ENCODE data around the gene BCAS4.

Gene BCAS4

GRCh38 chr20:50904067-50904570 is 109.3 kb downstream of the BCAS4 start:
- DNase-seq (ENCODE audit: low read depth in 1 of 2, low spot score in 1 of 2), result no peak

DNA sequence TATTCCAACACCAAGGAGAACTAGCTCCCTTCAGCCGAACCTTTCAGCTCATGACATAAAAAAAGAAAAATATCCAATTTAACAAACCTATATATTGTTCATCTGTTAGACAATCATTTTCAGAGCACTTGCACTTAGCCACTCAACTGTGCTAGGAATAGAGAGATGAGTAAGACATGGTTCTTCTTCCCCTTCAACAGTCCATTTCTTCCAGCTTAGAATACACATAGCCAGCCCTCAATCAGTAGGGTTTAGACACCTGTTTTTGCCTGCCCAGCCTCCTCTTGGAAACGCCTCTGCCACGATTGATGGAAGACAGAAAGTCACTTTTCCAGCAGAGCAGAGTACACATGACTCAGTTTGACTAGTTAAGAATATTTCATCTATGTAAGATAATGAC is 114.6 kb downstream of the BCAS4 start:
- no peak for DNase-seq (ENCODE audit: low read depth in 1 of 2, low spot score in 1 of 2)

- DNase-seq (ENCODE audit: low read depth in 1 of 2, low spot score in 1 of 2), result no peak
Observed at GRCh38 chr20:50911030-50911429, 116.2 kb downstream of the BCAS4 start.

GRCh38 chr20:50911716-50912115 is 116.9 kb downstream of the BCAS4 start:
- no peak for DNase-seq (ENCODE audit: low read depth in 1 of 2, low spot score in 1 of 2)

GRCh38 chr20:50913690-50914375 is 119.0 kb downstream of the BCAS4 start:
- no peak for DNase-seq (ENCODE audit: low read depth in 1 of 2, low spot score in 1 of 2)

GRCh38 chr20:50915424-50915823 is 120.6 kb downstream of the BCAS4 start:
- DNase-seq (ENCODE audit: low read depth in 1 of 2, low spot score in 1 of 2), result no peak

DNA sequence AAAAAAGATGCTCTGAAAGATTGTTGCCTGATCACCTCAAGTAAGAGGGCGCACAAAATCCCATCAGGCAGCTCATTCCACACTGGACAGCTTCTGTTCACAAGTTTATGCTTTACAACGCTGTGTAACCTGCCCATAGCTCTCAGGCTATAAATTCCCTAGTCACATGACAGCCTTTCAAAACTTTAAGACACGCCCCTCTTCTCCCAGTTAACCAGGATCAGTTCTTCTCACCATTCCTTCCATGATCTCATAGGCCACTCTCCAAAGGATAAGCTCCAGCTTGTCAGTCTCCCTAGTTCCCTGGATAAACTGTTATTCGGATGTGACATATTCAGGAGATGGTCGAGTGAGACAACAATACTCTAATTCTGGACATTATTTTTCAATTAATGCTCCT is 121.4 kb downstream of the BCAS4 start:
- DNase-seq (ENCODE audit: low read depth in 1 of 2, low spot score in 1 of 2), result no peak

- no peak for DNase-seq (ENCODE audit: low read depth in 1 of 2, low spot score in 1 of 2)
Observed at GRCh38 chr20:50916934-50917333, 122.1 kb downstream of the BCAS4 start.

GRCh38 chr20:50918403-50918802 is 123.5 kb downstream of the BCAS4 start:
- no peak for DNase-seq (ENCODE audit: low read depth in 1 of 2, low spot score in 1 of 2)

- DNase-seq (ENCODE audit: low read depth in 1 of 2, low spot score in 1 of 2), result no peak
Observed at GRCh38 chr20:50919567-50919966, 124.7 kb downstream of the BCAS4 start.

DNA sequence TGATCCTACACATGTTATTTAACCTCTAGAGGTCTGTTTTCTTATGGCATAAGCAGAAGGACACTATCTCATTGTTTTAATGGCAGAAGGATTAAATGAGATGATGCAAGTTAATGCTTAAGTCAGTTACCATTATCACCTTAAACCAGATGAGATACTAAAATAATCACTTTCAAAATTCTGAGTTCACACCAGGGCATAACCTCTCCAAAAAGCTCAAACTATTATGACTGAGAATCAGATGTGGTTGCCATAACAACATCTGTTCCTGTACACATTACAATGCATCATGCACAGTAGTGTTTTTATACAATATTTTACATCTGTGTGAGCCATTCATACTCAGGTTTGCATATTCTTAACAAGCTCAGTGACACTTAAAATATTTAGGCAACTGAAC is 126.1 kb downstream of the BCAS4 start:
- no peak for DNase-seq (ENCODE audit: low read depth in 1 of 2, low spot score in 1 of 2)

DNA sequence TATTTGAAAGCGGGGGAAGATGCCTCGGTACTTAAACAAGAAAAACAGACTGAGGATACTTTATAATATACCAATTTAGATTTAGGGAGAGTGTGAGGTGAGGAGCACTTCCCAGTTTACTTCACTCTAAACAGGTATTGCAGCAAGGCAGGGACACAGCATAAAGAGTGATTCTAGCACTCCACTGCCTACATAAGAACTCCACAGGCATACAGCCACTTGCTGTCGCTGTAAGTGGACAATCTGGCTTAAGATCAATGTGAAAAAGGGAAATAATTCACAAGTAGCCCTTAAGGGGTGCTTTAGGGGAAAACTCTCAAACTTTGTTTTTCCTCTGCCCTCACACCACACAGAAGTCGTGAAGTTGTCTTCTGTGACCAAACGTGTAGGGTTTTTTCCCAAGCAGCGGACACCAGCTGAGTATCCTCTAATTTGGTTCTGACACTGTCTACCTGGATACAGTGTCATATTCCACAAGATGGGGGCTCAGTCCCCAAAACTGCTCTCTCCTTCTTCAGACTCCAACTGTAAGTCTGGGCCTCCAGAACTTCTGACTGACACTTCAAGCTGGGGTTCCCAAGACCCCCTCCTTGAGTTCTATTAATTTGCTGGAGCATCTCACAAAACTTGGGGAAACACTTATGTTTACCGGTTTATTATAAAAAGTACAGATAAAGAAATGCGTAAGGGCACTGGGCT is 127.1 kb downstream of the BCAS4 start:
- no peak for DNase-seq (ENCODE audit: low read depth in 1 of 2, low spot score in 1 of 2)

DNA sequence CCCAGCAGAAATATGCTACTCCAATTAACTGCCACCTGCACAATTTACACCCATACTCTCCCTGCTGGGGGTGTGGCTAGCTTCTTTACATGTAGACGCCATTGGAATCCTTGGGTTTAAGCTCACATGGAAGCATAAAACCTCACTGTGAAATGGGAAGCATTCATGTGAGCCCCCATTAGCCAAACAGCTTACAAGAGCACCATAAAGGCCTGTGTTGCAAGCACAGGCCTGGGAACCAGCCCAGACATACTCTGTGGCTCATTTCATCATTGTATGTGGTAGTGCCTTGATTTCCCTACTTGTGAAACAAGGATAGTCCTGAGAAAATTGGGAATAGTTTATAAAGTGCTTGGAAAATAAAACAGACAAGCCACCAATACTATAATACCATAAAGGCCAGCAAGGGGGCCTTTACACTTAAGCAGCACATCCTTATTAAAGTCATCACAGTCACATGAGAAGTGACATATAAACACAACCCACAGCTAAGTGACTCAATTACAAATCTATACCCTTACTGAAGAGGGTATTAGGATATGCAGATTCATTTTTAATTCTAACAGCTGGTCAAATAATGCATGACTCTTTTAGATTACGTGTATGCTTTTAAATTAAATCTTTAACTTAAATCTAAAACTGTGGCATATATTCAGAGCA is 129.5 kb downstream of the BCAS4 start:
- no peak for DNase-seq (ENCODE audit: low read depth in 1 of 2, low spot score in 1 of 2)

DNA sequence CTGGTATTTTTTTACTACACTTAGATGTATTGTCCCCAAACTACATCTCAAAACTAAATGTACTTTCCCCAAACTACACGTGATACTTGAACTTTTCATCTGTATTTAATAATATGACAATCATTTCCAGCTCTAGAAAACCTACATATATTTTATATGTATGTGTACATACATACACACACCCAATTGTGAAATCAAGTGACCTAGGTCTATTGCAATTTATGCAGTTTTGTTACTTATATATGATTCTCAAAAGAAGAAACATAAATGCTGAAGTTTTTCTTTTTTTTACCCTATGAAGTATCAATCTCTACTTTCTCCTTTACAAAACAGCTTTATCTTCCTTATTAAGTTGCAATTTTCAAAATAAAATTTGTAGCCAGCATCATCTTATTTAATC is 131.7 kb downstream of the BCAS4 start:
- DNase-seq (ENCODE audit: low read depth in 1 of 2, low spot score in 1 of 2), result no peak
